Skeletal muscle tissue (tissue), 4 donors: ENCODE measurements around the gene DHX34. TPM values are rescaled to one million over a fixed set of nuclear protein-coding genes. Genes with fewer than 3 reads are reported as not detected.
"Not testable (repeated sequence)": the region's sequence is repeated elsewhere in the genome, so short reads cannot be mapped to it uniquely, and the experiment has no call there.

Source experiments
- H3K27ac ChIP-seq: one replicate; pipeline ENCODE4 v1.7.0; 2013; ENCODE audit warnings: mild to moderate bottlenecking, low read depth, low read length, inconsistent platforms
- H3K27me3 ChIP-seq, 3 donors: one replicate each; pipeline ENCODE4 v1.7.0; 2013; ENCODE audit warnings: low read length in 3 of 3; ENCODE audit not compliant: control insufficient read depth in 3 of 3, insufficient read depth in 3 of 3
- H3K36me3 ChIP-seq, 3 donors: one replicate each; pipeline ENCODE4 v1.7.0; 2013; ENCODE audit warnings: low read length in 3 of 3; ENCODE audit not compliant: control insufficient read depth in 3 of 3, insufficient read depth in 3 of 3
- H3K4me1 ChIP-seq, 3 donors: one replicate each; pipeline ENCODE4 v1.7.0; 2013; ENCODE audit warnings: low read length in 3 of 3, mild to moderate bottlenecking in 3 of 3; ENCODE audit not compliant: control insufficient read depth in 3 of 3, insufficient read depth in 3 of 3
- H3K4me3 ChIP-seq, 3 donors: one replicate each; pipeline ENCODE4 v1.7.0; 2013; ENCODE audit warnings: low read length in 3 of 3
- H3K9ac ChIP-seq, 3 donors: one replicate each; pipeline ENCODE4 v1.7.0; 2013; ENCODE audit warnings: low read length in 3 of 3, mild to moderate bottlenecking in 3 of 3, moderate library complexity in 2 of 3, low read depth in 1 of 3
- H3K9me3 ChIP-seq, 3 donors: one replicate each; pipeline ENCODE4 v1.7.0; 2013; ENCODE audit warnings: low read length in 3 of 3; ENCODE audit not compliant: control insufficient read depth in 3 of 3
- total RNA-seq: library from RNA; depleted of rRNA; stranded (reverse); fragments of >200 nt; gene quantifications from one replicate; pipeline ENCODE4 v1.2.3, GENCODE V29; 2014
- donor health status: Osteomylitis.

DHX34 gene
- total RNA-seq, 1 donor from 2014 or later: 7.8 TPM

GRCh38 chr19:47376589-47377144 is 27.6 kb downstream of the DHX34 start:
- Histone ChIP-seq H3K9me3 (no peaks in the 10 kb centered on the region), H3K4me3 (no peak overlapping the region), H3K9ac (no peak overlapping the region), H3K4me1 (peaks cover 9 to 21% (median 15%) of the 10 kb centered on the region in 3 donors), H3K27ac (no peak overlapping the region), H3K27me3 (no peaks in the 10 kb centered on the region), H3K36me3 (peaks cover 58 to 59% (median 59%) of the 10 kb centered on the region in 3 donors)

- no peak overlapping the region for H3K27ac ChIP-seq
- H3K4me3 ChIP-seq: no peak overlapping the region
- peaks cover 9 to 21% (median 15%) of the 10 kb centered on the region in 3 donors for H3K4me1 ChIP-seq
- peaks cover 60 to 65% (median 64%) of the 10 kb centered on the region in 3 donors for H3K36me3 ChIP-seq
- H3K9me3 ChIP-seq: no peaks in the 10 kb centered on the region
- no peak overlapping the region for H3K9ac ChIP-seq
- H3K27me3 ChIP-seq: no peaks in the 10 kb centered on the region
Measured at GRCh38 chr19:47377208-47377701, 28.1 kb downstream of the DHX34 start.

GRCh38 chr19:47377801-47378200 is 28.7 kb downstream of the DHX34 start:
- H3K4me3 ChIP-seq: no peak overlapping the region
- H3K27me3 ChIP-seq: no peaks in the 10 kb centered on the region
- no peak overlapping the region for H3K9ac ChIP-seq
- H3K36me3 ChIP-seq: peaks cover 58 to 66% (median 64%) of the 10 kb centered on the region in 3 donors
- peaks cover 9 to 21% (median 15%) of the 10 kb centered on the region in 3 donors for H3K4me1 ChIP-seq
- no peaks in the 10 kb centered on the region for H3K9me3 ChIP-seq
- no peak overlapping the region for H3K27ac ChIP-seq

DNA sequence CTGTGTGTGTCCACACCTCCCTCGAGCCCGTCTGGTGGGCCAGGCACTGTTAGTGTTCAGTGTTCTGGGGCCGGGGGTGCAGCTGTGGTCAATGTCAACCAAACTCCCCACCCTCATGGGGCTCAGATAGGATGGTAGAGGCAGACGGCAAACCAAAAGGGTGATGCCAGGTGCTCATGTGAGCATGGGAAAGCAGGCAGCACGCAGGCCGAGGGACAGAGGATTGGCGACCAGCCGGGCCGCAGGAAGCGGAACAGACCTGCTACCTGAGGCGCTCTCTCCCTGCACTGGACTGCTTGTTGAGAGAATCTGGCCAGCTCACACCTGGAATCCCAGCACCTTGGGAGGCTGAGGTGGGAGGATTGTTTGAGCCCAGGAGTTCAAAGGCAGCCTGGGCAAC is 29.1 kb downstream of the DHX34 start:
- Histone ChIP-seq H3K9ac (no peak overlapping the region), H3K27ac (no peak overlapping the region), H3K4me3 (no peak overlapping the region), H3K36me3 (peaks cover 58 to 66% (median 60%) of the 10 kb centered on the region in 3 donors), H3K9me3 (no peaks in the 10 kb centered on the region), H3K27me3 (no peaks in the 10 kb centered on the region), H3K4me1 (peaks cover 9 to 21% (median 15%) of the 10 kb centered on the region in 3 donors)

DNA sequence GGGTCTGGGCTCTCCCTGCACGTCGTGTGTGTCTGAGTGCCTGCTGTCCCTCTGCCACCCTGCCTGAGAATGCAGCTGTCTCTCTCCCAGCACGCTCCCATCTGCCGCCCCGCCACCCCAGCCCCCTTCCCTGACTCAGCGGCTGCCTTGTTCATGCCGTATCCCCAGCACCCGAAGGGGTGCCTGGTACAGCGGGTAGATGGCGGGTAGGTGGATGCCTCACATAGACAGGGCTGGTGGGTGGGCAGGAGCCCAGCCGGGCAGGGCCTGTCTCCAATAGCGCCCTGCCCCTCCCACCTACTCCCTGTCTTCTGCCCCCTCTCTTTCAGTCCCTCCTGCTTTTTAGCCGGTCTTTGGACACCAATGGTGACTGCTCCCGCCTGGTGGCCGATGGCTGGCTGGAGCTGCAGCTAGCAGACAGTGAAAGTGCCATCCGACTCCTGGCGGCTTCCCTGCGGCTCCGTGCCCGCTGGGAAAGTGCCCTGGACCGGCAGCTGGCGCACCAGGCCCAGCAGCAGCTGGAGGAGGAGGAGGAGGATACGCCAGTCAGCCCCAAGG is 30.3 kb downstream of the DHX34 start:
- Histone ChIP-seq H3K4me1 (peaks cover 9 to 24% (median 15%) of the 10 kb centered on the region in 3 donors), H3K4me3 (no peak overlapping the region), H3K36me3 (peaks cover 48 to 61% (median 53%) of the 10 kb centered on the region in 3 donors), H3K9me3 (no peaks in the 10 kb centered on the region), H3K27ac (no peak overlapping the region), H3K9ac (peak overlapping the region in 1 of 3 donors; percentile 45), H3K27me3 (no peaks in the 10 kb centered on the region)

- peaks cover 9 to 24% (median 15%) of the 10 kb centered on the region in 3 donors for H3K4me1 ChIP-seq
- H3K27me3 ChIP-seq: peaks cover 0 to under 1% (median 0%) of the 10 kb centered on the region in 3 donors
- H3K36me3 ChIP-seq: peaks cover 37 to 50% (median 45%) of the 10 kb centered on the region in 3 donors
- no peak overlapping the region for H3K4me3 ChIP-seq
- H3K9ac ChIP-seq: no peak overlapping the region
- H3K27ac ChIP-seq: no peak overlapping the region
- H3K9me3 ChIP-seq: no peaks in the 10 kb centered on the region
Measured at GRCh38 chr19:47380559-47380958, 31.4 kb downstream of the DHX34 start.

DNA sequence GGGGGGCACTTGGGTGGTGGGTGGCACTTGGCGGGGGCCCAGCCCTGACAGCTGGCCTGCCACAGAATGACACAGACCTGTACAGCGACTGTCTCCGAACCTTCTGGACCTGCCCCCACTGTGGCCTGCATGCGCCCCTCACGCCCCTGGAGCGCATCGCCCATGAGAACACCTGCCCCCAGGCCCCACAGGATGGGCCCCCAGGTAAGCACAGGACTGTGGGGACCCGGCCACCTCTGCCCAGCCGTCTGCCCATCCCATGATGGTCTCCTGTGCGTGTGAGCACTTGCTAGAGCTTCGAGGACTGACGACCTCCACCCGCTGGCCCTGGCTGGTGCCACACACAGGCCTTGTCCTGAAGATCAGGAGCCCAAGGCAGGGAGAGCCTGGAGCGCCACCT is 32.0 kb downstream of the DHX34 start:
- Histone ChIP-seq H3K4me1 (peaks cover 9 to 24% (median 15%) of the 10 kb centered on the region in 3 donors), H3K9ac (no peak overlapping the region), H3K36me3 (peaks cover 32 to 45% (median 39%) of the 10 kb centered on the region in 3 donors), H3K27ac (no peak overlapping the region), H3K9me3 (no peaks in the 10 kb centered on the region), H3K4me3 (no peak overlapping the region), H3K27me3 (peaks cover 0 to 4% (median 0%) of the 10 kb centered on the region in 3 donors)

GRCh38 chr19:47381653-47382279 is 32.7 kb downstream of the DHX34 start:
- H3K9ac ChIP-seq: no peak overlapping the region
- no peak overlapping the region for H3K4me3 ChIP-seq
- no peaks in the 10 kb centered on the region for H3K9me3 ChIP-seq
- no peak overlapping the region for H3K27ac ChIP-seq
- peaks cover 9 to 24% (median 15%) of the 10 kb centered on the region in 3 donors for H3K4me1 ChIP-seq
- peaks cover 27 to 38% (median 33%) of the 10 kb centered on the region in 3 donors for H3K36me3 ChIP-seq
- peaks cover 0 to 4% (median 0%) of the 10 kb centered on the region in 3 donors for H3K27me3 ChIP-seq

DNA sequence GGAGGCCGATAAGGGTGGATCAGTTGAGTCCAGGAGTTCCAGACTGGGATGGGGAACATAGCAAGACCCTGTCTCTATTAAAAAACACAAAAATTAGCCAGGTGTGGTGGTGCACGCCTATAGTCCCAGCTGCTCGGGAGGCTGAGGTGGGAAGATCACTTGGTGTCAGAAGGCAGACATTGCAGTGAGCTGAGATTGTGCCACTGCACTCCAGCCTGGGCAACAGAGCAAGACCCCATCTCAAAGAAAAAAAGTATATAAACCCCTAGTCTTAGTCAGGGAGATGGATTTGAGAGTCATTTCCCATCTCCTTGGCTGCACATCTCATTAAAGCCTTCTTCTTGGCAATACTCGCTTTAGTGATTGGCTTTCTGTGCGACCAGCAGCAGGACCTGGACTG is 34.8 kb downstream of the DHX34 start:
- not testable (repeated sequence) for H3K27ac ChIP-seq, H3K9me3 ChIP-seq, H3K4me3 ChIP-seq, H3K9ac ChIP-seq, H3K27me3 ChIP-seq
- Histone ChIP-seq H3K36me3 (peaks cover 21 to 27% (median 22%) of the 10 kb centered on the region in 3 donors), H3K4me1 (peaks cover 7 to 14% (median 9%) of the 10 kb centered on the region in 3 donors)

DNA sequence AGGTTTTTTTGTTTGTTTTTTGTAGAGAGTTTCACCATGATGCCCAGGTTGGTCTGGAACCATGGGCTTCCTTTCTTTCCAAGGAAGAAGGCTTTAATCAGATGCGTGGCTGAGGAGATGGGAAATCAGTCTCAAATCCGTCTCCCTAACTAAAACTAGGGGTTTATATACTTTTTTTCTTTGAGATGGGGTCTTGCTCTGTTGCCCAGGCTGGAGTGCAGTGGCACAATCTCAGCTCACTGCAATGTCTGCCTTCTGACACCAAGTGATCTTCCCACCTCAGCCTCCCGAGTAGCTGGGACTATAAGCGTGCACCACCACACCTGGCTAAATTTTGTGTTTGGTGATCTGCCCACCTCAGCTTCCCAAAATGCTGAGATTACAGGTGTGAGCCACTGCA is 35.4 kb downstream of the DHX34 start:
- not testable (repeated sequence) for H3K4me3 ChIP-seq, H3K4me1 ChIP-seq, H3K27me3 ChIP-seq, H3K9me3 ChIP-seq, H3K9ac ChIP-seq, H3K27ac ChIP-seq
- peaks cover 21 to 26% (median 22%) of the 10 kb centered on the region in 3 donors for H3K36me3 ChIP-seq
